Stimulated activated CD8-positive, alpha-beta memory T cell treated with anti-CD3 and anti-CD28 coated beads, Interleukin-4, amount 100 ng/mL, for 4 hours (primary cell): ENCODE measurements around the gene CAV2.

ENCODE experiments used
- DNase-seq, 2 donors: peaks; one replicate each; pipeline ENCODE4 v3.0.0-alpha.2; 2020; ENCODE audit warnings: low read depth in 2 of 2, low spot score in 1 of 2

Gene CAV2

GRCh38 chr7:116494472-116494871 lies 5.1 kb upstream of the CAV2 start:
- DNase-seq, result no peak

DNA sequence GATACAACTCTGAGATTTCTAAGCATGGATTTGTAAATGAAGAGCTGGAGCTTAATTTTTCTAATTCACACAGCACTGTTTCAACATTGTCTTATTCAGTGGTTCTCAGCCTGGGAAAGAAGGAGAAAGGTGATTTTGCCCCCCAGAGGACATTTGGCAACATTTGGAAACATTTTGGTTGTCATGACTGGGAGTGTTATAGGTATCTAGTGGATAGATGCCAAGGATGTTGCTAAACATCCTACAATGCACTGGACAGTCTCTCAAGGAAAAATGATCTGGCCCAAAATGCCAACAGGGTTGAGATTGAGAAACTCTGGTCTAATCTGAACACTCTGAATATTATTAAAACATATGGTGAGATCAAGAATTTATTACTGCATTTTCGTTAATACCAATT lies 3.8 kb upstream of the CAV2 start:
- no peak for DNase-seq

DNA sequence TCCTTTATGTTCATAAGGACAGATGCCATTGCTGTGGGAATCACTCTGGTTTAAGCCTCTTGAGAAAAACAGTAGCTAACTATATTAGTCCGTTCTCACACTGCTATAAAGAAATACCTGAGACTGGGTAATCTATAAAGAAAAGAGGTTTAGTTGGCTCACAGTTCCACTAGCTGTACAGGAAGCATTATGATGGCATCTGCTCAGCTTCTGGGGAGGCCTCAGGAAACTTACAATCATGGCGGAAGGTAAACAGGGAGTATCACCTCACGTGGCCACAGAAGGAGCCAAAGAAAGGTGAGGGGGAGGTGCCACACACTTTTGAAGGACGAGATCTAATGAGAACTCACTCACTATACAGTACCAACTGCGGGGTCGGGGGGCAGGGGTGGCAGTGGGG lies 2.9 kb upstream of the CAV2 start:
- DNase-seq, result no peak

DNA sequence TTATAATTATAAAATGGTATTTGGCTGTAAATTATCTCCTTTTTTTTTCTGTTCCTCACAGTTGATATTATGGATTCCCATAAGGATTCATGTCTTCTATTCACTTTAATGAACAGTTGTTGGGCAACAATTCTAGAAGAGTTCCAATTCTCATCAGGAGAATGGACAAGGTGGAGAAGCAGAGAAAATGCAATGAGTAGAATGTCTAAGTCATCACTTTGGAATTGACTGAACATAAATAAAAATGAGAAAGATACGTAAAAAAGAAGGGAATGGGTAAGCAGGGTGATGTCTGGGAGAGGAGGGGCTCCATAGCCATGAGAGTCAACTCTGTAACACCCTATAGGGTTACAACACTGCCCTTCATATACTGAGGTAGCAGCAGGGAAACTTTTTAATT lies 1.8 kb upstream of the CAV2 start:
- no peak for DNase-seq

DNA sequence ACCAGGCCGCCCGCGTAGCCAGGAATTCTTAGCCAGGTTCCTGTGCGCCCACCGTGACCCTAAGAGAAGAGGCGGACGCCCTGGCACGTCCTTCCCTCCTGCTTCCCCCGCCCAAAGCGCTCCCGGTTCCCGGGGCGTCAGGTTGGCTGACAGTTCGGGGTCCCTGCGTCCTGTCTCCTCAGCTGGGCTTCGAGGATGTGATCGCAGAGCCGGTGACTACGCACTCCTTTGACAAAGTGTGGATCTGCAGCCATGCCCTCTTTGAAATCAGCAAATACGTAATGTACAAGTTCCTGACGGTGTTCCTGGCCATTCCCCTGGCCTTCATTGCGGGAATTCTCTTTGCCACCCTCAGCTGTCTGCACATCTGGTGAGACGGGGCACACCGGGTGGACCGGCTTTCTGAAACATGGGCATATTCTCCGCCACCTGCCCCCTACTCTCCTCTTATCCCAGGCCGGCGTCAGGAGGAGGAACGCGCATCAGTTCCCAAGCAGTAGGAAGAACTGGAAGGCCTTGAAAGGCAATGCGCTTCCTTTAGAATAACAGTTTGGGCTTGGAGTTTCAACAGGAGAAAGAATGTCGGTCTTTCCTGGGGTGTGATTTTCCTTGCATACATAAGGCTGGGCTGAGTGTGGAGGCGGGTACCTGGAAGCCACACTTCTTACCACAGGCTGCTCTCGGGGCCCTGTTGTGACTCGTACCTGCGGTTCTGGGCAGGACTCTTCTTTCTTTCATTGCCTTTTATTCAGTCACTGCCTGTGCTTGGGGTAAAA lies 728 bp downstream of the CAV2 start:
- no peak for DNase-seq

- DNase-seq, result no peak
Observed at GRCh38 chr7:116501425-116502167, 2.1 kb downstream of the CAV2 start.

GRCh38 chr7:116502201-116503096 lies 2.9 kb downstream of the CAV2 start:
- DNase-seq, result no peak

DNA sequence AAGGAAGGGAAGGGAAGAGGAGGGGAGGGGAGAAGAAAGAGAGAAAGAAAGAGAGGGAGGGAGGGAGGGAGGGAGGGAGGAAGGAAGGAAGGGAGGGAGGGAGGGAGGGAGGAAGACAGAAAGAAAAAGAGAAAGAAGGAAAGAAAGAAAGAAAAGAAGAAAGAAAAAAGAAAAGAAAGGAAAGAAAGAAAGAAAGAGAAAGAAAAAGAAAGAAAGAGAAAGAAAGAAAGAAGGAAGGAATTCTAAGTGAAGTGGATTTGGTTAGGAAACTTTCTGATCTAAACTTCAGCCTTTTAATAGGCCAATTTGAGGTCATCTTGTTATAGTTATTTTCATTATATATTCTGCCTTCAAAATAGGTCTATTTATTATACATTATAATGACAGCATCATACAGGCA lies 4.3 kb downstream of the CAV2 start:
- DNase-seq, result no peak

DNA sequence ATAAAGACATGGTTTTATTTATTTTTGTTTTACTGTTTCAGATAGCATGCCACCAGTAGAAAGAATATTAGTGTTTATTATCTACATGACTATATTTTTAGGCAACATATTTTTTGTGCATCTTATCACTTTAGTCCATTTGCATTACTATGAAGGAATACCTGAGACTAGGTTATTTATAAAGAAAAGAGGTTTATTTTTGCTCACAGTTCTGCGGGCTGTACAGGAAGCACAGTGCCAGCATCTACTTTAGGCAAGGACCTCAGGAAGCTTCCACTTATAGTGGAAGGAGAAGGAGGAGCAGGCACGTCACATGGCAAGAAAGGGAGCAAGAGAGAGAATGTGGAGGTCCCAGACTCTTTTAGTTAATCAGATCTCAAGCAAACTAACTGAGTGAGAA lies 5.7 kb downstream of the CAV2 start:
- no peak for DNase-seq

GRCh38 chr7:116505823-116506222 lies 6.3 kb downstream of the CAV2 start:
- no peak for DNase-seq

DNA sequence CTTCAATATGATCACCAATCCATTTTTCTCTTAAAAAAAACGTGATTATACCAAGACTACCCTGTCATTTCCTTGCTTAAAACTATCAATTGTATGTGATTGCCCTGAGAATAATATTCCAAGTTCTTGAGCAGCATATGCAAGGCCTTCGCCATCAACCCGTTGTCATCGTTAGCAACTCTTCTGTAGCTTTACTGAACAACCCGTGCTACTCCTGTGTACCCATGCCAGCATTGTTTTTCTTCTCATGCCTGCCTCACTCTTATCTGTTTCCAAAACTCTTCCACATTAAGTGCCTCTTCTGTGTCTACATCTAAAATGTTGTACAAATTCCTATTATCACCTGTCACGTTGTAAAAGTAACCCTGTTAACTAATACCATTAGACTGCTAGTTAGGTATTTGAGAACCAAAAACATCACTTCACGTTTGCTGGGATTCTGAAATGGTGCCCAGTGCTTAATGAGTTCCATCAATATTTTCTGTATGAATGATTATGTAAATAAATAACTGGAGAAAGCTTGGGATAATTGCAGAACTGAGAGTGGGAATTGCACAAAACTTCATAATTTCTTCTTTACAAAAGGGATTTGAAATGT lies 10.5 kb downstream of the CAV2 start:
- DNase-seq, result no peak

- no peak for DNase-seq
Observed at GRCh38 chr7:116510795-116511194, 11.3 kb downstream of the CAV2 start.

GRCh38 chr7:116511552-116512519 lies 12.3 kb downstream of the CAV2 start:
- DNase-seq, result no peak

DNA sequence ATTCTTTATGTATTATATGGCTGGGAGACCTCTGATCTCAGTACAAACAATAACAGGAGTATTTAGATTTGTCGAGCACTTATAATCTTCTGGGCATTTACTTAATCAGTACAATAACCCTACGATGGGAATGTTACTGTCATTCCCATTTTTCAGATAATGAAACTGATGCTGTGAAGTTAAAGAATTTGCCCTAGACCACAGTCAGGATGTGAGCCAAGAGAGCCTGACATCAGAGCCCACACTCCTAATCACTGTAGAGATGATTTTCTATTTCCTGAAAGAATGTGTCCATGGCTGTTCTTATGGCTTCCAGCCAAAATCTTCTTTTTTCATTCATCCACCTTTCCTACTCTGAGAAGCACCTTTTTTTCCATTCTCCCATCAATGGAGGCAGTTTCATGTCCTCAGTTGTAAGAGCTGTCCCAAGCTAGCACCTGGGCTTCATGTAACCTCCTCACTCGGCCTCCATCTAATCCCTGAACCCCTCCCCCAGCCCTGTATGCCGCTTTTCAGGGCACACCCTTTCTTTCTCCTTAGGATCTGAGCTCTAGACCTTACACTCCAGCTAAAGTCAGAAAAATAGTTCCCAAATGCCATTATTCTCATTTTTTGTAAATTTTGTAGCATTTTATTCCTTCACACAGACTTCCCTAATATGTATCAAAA lies 13.1 kb downstream of the CAV2 start:
- no peak for DNase-seq

GRCh38 chr7:116515584-116515983 lies 16.0 kb downstream of the CAV2 start:
- no peak for DNase-seq

DNA sequence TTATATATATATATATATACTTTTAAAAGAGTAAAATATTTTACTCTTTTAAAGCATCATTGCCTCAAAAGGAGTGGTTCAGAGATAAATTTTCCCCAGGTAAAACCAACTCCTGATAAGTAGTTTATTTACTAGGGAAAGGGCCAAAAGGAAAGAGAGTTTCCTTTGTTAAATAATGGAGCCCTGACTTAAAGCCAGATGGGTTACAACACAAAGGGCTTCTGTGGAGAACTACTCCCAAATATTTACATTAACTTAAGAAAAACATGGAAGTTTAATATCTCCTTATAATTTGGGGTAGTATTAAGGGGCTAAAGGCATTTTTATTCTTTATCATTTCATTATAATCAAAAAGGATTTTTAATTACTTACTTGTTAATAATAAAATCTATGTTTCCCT lies 16.8 kb downstream of the CAV2 start:
- no peak for DNase-seq

DNA sequence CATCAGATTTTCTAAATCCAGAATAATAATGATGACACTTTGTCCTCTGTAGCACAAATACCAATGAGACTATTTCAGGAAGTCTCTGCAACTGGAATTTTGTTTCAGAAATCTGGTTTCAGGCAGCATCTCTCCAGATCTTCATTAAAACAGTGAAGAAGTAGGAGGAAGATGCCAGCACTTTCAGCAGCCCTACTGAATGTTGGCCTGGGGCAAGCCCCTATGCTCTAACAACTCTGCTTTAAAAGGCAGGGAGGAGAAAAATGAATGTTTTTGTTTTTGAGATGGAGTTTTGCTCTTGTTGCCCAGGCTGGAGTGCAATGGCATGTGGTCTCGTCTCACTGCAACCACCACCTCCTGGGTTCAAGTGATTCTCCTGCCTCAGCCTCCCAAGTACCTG lies 18.1 kb downstream of the CAV2 start:
- no peak for DNase-seq

DNA sequence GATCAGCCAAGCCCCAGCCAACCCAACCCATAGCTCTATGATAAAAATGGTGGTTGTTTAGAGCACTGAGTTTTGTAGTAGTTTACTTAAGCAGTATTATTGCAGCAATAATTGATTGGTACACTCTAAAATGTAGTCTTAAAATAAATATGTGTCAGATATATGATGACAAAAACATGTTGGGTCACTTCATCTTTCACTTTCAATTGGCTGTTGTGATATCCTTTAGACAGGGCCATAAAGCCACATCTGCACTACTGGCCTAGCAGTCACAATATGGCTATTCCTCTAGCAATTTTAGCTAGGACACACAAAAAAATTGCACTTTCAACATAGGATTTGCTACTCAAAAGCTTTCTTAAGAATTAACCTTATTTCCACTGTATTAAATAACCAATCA lies 19.4 kb downstream of the CAV2 start:
- DNase-seq, result no peak

GRCh38 chr7:116521046-116521664 lies 21.6 kb downstream of the CAV2 start:
- DNase-seq, result no peak
